ELR (cell line): ENCODE measurements around the gene IER5L.
"Not testable (repeated sequence)": the region's sequence is repeated elsewhere in the genome, so short reads cannot be mapped to it uniquely, and the experiment has no call there.

Experiments
- DNase-seq: peaks from one replicate; pipeline ENCODE4 v3.0.0-alpha.2; 2015; ENCODE audit warnings: low read depth

The IER5L gene

DNA sequence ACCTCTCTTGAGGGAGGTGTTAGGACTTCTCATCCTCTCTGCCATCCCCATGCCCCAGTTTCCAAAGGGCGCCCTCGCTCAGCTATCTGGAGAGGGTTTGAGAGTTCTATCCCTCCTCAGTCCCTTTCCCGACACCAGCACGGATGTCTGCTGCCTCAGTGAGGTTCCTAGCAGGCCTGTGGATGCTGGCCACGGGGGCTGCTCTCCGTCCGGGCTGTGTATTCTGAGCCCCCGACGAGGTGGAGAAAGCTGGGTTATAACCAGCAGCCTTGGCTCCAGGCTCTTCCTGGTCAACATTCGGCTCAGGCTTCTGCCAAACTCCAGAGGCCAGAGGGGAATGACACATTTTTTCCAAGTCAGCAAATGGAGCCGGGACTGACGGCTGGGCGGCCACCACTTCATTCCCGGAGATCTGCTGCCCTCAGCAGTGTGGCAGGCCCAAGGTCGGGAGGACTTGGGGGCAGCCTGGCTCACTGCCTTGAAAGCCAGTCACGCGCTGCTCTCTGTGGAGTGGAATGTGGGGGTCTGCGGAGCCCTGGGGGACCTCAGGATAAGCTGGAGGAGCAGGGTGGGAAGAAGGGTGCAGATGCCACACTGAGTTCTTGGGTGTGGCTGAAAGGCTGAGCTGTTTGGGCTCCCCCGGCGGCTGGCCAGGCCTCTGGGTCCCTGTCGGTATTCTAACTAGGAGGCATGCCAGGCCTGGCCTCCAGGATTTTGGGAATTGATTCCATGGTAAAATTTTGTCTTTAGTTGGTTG, 39.4 kb downstream of the IER5L start:
- peak; percentile 58 for DNase-seq

DNA sequence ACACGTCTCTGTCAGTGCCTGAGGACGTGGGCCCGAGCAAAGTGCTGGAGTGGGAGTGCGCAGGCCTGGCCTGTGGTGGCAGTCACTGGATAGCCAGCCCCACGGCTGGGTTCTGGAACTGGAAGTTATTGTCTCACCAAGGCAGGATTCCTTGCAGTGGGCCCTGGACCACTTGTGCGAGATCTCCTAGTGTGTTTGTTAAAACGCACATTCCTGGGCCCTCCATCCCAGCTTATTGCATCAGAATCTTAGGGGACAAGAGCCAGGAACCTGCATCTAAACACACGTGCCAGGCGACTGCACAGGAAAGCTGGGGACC, 40.0 kb downstream of the IER5L start:
- DNase-seq: no peak

DNA sequence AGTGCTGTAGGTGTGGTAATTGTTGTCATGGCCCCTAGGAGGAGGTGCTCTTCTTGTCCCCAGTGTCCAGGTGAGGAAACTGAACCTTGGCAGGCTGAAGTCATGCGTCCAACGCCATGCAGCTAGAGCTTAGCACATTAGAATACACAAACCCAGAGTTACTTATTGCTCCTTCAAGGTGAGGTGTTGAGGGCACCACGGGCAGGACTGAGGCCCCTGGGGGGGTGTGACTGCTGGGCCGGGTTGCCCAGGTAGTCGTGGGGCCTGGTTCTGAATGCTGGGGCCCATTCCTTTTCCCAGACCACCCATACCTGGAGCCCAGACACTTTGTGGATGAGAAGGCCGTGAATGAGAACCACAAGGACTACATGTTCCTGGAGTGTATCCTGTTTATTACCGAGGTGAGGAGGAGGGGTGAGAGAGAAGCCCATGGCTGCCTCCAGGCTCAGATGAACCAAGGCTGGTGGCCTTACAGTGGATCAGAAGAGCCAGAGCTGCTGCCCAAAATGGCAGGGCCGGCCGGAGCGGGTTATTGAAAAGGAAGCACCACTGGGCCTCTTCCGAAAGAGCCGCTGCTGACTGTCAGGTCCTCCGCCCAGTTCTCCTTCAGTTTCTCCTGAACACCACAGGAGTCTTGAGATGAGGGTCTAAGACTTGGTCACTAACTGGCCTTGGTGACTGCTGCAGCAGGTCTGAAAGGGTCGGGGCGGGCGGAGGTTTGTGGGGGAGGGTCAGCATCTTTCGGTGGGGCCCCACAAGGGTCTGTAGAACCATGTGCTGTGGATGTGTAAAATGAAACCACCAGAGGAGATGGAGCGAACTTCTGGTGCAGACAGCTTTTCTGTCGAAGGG, 40.5 kb downstream of the IER5L start:
- no peak for DNase-seq

DNA sequence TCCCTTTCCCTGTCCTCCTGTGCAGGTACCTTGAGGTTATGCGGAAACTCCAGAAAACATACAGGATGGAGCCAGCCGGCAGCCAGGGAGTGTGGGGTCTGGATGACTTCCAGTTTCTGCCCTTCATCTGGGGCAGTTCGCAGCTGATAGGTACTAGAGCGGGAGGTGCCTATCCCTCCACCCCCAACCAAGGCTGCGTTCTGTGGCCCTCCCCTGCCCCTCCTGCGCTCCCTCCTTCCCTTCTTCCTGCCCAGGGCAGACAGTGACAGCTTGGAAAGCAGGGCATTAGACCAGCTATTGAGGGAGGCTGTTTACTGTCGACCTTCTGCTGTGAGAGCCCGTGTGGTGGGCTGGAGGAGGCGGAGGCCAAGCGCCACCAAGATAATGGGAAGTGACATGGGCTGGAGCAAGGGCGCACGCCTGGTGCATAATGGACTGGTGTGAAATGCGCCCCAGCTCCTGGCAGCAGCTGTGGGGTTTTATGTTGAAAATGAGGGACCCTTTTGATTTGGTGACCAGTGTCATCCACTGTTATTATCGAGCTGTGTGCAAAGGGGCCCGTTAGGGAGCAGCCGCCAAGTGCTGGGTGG, 41.5 kb downstream of the IER5L start:
- DNase-seq: no peak

DNA sequence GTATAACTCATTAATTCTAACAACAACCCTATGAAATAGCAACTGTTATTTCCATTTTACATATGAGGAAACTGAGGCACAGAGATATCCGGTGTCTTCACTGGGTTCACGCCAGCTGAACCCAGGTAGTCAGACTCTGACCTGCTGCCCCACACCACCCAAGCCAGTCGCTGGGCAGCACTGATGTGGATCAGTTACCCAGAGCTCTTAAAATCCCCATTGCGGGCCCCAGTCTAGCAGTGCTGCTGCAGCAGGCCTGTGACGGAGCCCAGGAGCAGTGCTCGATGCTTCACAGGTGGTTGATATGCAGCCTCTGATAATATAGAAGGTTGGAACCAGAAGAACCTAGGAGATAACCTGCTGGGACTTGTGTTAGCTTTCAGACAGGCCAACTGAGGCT, 42.6 kb downstream of the IER5L start:
- no peak for DNase-seq

DNA sequence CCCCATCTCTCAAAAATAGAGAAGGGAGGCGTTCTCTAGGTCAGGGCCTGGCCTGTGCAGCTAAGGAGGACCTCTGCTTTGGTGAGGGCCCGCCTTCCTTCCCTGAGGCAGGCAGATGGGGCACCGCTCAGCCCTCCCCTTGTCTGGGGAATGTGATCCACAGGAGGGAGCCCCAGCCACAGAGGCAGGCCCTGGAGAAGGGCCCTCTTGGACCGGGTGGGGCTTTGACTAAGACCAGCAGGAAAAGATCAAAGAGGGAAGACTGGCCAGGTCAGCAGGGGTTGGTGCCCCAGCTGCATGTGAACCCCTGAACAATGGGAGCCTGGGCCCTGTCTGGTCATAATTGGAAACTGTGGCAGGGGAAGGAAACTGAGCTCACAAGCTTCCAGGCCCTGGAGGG, 45.0 kb downstream of the IER5L start:
- DNase-seq: no peak

DNA sequence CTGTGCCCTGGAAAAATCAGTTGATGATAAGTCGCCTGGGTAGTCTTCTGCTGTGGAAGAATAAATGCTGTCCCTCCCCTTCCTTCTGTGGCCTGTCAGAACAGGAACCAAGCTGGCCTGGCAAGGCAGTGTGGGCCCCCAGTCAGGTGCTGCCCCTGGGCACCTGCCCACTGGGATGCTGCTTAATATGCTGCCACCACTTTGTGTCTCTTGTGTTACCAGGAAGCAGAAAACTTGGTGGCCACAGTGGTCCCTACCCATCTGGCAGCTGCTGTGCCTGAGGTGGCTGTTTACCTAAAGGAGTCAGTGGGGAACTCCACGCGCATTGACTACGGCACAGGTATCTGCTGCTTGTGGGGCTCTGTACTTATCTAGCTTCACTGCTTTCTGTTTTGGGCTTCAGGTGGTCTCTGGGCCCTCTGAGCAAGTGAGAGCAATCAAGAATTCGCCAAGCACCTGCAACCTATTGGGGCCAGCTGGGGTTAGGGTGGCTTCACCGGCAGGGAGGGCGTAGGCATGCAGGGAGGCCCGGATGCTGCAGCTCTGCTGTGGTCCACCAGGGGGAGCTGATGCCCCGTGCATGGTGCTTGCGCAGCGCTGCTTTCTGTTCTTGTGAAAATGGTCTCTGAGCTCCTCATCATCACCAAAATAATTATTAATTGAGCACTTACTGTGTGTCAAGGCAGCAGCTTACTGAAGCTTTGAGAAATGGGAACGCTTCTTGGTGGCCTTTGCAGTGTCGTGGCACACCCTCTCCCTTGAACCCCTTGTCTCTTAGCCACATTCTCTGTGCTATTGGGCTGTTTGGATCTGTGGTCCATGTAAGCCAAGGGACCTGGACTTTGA, 46.5 kb downstream of the IER5L start:
- DNase-seq: peak; percentile 72

DNA sequence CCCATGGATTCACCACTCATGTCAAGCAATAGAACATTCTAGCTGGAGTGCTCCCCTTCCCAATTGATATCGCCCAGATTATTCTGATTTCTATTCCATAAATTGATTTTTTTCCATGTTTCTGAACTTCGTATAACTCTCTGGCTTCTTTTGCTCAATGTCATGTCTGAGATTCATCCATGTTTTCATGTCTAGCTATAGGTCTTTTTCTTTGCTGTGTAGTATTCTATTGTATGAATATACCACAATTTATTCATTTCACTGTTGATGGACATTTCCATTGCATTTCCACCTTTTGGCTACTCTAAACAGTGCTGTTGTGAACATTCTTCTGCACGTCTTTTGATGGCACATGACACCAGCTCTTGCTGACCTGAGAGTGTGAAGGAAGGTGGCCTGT, 47.3 kb downstream of the IER5L start:
- DNase-seq: no peak

DNA sequence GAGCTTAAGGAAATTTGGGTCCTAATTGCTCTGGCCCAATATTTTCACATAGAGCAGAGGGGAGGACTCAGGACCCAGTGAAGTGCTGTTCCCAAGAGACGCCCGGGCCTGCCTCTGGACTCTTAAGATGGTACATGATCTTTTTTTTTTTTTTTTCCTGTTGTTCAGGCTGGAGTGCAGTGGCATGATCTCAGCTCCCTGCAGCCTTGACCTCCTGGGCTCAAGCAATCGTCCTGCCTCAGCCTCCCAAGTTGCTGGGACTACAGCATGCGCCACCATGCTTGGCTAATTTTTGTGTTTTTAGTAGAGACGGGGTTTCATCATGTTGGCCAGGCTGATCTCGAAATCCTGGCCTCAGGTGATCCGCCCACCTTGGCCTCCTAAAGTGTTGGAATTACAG, 47.8 kb downstream of the IER5L start:
- not testable (repeated sequence) for DNase-seq

DNA sequence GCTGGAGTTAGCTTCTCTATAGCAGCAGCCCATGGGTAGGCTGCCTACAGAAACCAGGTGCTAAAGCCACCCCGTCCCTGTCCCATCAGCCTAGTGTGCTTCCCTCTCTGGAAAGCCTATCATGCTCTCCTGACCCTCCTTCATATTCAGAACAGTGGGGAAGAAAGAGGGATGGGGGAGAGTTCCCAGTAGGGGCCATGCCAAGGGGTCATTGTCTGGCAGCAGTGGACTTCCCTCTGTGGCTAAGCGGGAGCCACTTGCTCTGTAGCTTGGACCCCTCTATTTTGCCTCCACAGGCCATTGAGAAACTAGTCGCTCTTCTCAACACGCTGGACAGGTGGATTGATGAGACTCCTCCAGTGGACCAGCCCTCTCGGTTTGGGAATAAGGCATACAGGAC, 49.4 kb downstream of the IER5L start:
- DNase-seq: no peak

DNA sequence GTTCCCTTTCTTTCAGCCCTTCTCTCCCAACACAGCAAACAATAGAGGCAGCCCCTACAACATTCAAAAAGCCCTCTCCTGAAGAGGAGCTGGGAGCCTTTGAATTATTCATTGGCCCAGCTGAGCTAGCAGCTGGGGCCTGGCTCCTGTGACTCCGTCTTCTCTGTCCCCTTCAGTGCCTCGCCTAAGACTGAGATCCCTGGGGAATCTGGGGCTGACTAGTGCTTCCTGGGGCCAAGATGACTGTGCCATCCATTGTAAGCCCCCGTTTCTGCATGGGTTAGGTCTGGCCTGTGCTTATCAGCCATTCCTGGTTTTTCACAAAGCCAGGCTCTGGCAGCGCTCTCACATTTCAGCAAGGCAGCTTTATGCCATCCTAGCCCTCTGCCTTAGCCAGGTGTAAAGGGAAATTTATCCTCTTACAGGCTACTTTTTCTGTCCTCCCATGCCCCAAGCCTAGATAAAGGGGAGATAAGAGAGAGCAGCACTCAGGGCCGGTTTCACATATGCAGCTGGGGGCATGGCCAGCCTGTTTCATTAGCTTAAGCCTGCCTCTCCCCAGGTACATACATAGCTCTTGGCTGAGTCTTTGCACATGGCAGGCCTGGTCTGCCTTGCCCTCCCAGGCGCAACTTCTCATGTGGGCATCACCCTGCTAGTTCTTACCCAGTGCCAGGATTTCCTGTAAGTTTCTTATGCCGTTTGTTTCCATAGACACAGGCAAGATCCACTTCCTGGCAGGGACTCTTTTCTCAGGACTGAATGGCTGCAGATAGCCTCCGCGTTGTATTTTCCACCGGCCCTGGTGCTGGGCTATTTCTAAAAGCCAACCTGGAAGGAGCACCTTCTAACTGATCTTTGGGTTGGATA, 51.1 kb downstream of the IER5L start:
- DNase-seq: no peak
